DND-41 (cell line): ENCODE data around the gene TREH.
A peak's percentile ranks its signal among the peaks of the same experiment; 100 is the strongest.

ENCODE experiments used
- ATAC-seq: fragments of 200-7000 bp; cut with Tn5 transposase; 3 replicates; pipeline ENCODE4 v1.9.1; 2021; ENCODE audit warnings: low read depth; ENCODE audit not compliant: insufficient read depth
- DNase-seq: peaks from one replicate; pipeline ENCODE4 v3.0.0-alpha.2; 2020
- H2AFZ ChIP-seq: 2 replicates; pipeline ENCODE4 v1.6.0; 2012; ENCODE audit warnings: low read depth, low read length
- H3K27ac ChIP-seq: 2 replicates; pipeline ENCODE4 v1.5.1; 2012; ENCODE audit warnings: low read length, inconsistent platforms
- H3K27me3 ChIP-seq: fragments of 200-600 bp; sonication (generic); 2 replicates; pipeline ENCODE4 v1.6.0; 2012; ENCODE audit warnings: low read length, mild to moderate bottlenecking, inconsistent platforms; ENCODE audit not compliant: insufficient read depth, poor library complexity
- H3K36me3 ChIP-seq: 2 replicates; pipeline ENCODE4 v1.5.1; 2012; ENCODE audit warnings: low read length, inconsistent platforms; ENCODE audit not compliant: insufficient read depth
- H3K4me1 ChIP-seq: 2 replicates; pipeline ENCODE4 v1.5.1; 2012; ENCODE audit warnings: mild to moderate bottlenecking, low read length; ENCODE audit not compliant: insufficient read depth
- H3K4me2 ChIP-seq: 2 replicates; pipeline ENCODE4 v1.6.0; 2012; ENCODE audit warnings: mild to moderate bottlenecking, moderate library complexity, low read length, inconsistent platforms; ENCODE audit not compliant: insufficient read depth
- H3K4me3 ChIP-seq, 2 experiments: fragments of 200-600 bp in 1 of 2; shearing (Covaris generic) in 1 of 2; 2 replicates each; pipeline ENCODE4 v1.5.1; 2012 to 2016; ENCODE audit warnings: inconsistent platforms in 2 of 2, low read length in 2 of 2, mild to moderate bottlenecking in 2 of 2, low read depth in 1 of 2, moderate library complexity in 1 of 2
- H3K79me2 ChIP-seq: 2 replicates; pipeline ENCODE4 v1.6.0; 2012; ENCODE audit warnings: low read length, inconsistent platforms; ENCODE audit not compliant: insufficient read depth
- H3K9ac ChIP-seq: 2 replicates; pipeline ENCODE4 v1.6.0; 2012; ENCODE audit warnings: low read depth, mild to moderate bottlenecking, inconsistent platforms, low read length, moderate library complexity
- H3K9me3 ChIP-seq: 2 replicates; pipeline ENCODE4 v1.5.1; 2012; ENCODE audit warnings: low read length, moderate library complexity, mild to moderate bottlenecking, inconsistent platforms; ENCODE audit not compliant: insufficient read depth, severe bottlenecking
- H4K20me1 ChIP-seq: 2 replicates; pipeline ENCODE4 v1.6.0; 2012; ENCODE audit warnings: low read length; ENCODE audit not compliant: insufficient read depth
- CTCF ChIP-seq: IDR thresholded peaks from 2 replicates; pipeline ENCODE4 v1.5.1; 2012; ENCODE audit warnings: borderline replicate concordance, low read length, moderate library complexity, mild to moderate bottlenecking; ENCODE audit not compliant: poor library complexity, severe bottlenecking; ENCODE audit errors: extremely low read depth
- EZH2 ChIP-seq: IDR thresholded peaks from 3 replicates; pipeline ENCODE4 v1.6.1; 2012; ENCODE audit warnings: borderline replicate concordance, low read depth, mild to moderate bottlenecking, moderate library complexity, low read length, inconsistent platforms; ENCODE audit not compliant: severe bottlenecking

The TREH gene

GRCh38 chr11:118635642-118636041 is 43.8 kb downstream of the TREH start:
- no peak overlapping the region for H3K4me2 ChIP-seq
- ATAC-seq (no peak), DNase-seq (no peak)
- H2AFZ ChIP-seq: no peak overlapping the region
- H3K36me3 ChIP-seq: no peaks in the 10 kb centered on the region
- no peaks in the 10 kb centered on the region for H3K4me1 ChIP-seq
- no peaks in the 10 kb centered on the region for H3K79me2 ChIP-seq
- H3K9ac ChIP-seq: no peak overlapping the region
- no peak overlapping the region for H3K27ac ChIP-seq
- peaks cover 25% of the 10 kb centered on the region for H3K27me3 ChIP-seq
- TF ChIP-seq CTCF (no peak), EZH2 (no peak)
- no peak overlapping the region for H3K4me3 ChIP-seq
- H4K20me1 ChIP-seq: no peaks in the 10 kb centered on the region
- H3K9me3 ChIP-seq: no peaks in the 10 kb centered on the region

GRCh38 chr11:118635237-118635591 is 44.2 kb downstream of the TREH start:
- Histone ChIP-seq H3K36me3 (no peaks in the 10 kb centered on the region), H3K4me3 (no peak overlapping the region), H4K20me1 (no peaks in the 10 kb centered on the region), H3K79me2 (no peaks in the 10 kb centered on the region), H3K27me3 (peaks cover 25% of the 10 kb centered on the region), H3K9ac (no peak overlapping the region), H3K4me2 (no peak overlapping the region), H3K4me1 (no peaks in the 10 kb centered on the region), H2AFZ (no peak overlapping the region), H3K9me3 (no peaks in the 10 kb centered on the region), H3K27ac (no peak overlapping the region)
- TF ChIP-seq EZH2: no peak
- TF ChIP-seq CTCF: no peak
- ATAC-seq (no peak), DNase-seq (no peak)

GRCh38 chr11:118634431-118635236 is 44.8 kb downstream of the TREH start:
- DNase-seq: no peak
- H2AFZ ChIP-seq: no peak overlapping the region
- no peak overlapping the region for H3K4me3 ChIP-seq
- peaks cover 25% of the 10 kb centered on the region for H3K27me3 ChIP-seq
- H3K79me2 ChIP-seq: no peaks in the 10 kb centered on the region
- H3K36me3 ChIP-seq: no peaks in the 10 kb centered on the region
- peak; percentile 59 for ATAC-seq
- H3K27ac ChIP-seq: no peak overlapping the region
- no peaks in the 10 kb centered on the region for H3K9me3 ChIP-seq
- H4K20me1 ChIP-seq: no peaks in the 10 kb centered on the region
- no peak overlapping the region for H3K4me2 ChIP-seq
- H3K9ac ChIP-seq: no peak overlapping the region
- H3K4me1 ChIP-seq: no peaks in the 10 kb centered on the region
- TF ChIP-seq CTCF: no peak
- TF ChIP-seq EZH2: no peak

- no peak overlapping the region for H3K4me3 ChIP-seq
- H3K4me2 ChIP-seq: no peak overlapping the region
- H3K27me3 ChIP-seq: peaks cover 25% of the 10 kb centered on the region
- no peak for ATAC-seq
- H4K20me1 ChIP-seq: no peaks in the 10 kb centered on the region
- no peaks in the 10 kb centered on the region for H3K36me3 ChIP-seq
- TF ChIP-seq EZH2: no peak
- TF ChIP-seq CTCF: no peak
- no peaks in the 10 kb centered on the region for H3K79me2 ChIP-seq
- H3K9ac ChIP-seq: no peak overlapping the region
- no peak for DNase-seq
- no peak overlapping the region for H2AFZ ChIP-seq
- H3K9me3 ChIP-seq: no peaks in the 10 kb centered on the region
- H3K27ac ChIP-seq: no peak overlapping the region
- no peaks in the 10 kb centered on the region for H3K4me1 ChIP-seq
Measured at GRCh38 chr11:118633979-118634378, 45.5 kb downstream of the TREH start.
